ENCODE measurements around the gene TMPRSS11D.

DNA sequence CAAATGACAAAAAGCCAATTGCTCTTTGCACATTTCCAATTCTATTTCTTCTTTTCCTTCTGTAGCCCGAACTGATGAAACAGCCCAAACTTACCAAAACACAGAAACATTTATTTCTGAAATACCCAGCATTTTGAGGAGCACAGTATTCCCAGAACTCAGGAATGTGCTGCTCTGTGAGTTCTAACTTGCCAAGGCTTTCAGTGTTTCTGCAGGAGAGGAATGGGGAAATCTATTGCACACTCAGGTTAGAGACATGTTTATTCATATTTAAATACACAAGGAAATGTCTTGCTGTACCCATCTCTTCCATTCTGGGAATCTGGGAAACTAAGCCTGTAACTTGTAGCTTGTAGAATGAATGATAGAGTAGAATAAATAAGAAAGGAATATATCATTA, 10.7 kb downstream of the TMPRSS11D start:
- TF ChIP-seq, protein P1, sequence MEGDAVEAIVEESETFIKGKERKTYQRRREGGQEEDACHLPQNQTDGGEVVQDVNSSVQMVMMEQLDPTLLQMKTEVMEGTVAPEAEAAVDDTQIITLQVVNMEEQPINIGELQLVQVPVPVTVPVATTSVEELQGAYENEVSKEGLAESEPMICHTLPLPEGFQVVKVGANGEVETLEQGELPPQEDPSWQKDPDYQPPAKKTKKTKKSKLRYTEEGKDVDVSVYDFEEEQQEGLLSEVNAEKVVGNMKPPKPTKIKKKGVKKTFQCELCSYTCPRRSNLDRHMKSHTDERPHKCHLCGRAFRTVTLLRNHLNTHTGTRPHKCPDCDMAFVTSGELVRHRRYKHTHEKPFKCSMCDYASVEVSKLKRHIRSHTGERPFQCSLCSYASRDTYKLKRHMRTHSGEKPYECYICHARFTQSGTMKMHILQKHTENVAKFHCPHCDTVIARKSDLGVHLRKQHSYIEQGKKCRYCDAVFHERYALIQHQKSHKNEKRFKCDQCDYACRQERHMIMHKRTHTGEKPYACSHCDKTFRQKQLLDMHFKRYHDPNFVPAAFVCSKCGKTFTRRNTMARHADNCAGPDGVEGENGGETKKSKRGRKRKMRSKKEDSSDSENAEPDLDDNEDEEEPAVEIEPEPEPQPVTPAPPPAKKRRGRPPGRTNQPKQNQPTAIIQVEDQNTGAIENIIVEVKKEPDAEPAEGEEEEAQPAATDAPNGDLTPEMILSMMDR (CRISPR knock-in tag; IDR thresholded peaks at IDR 0.05): no peak
- TF ChIP-seq SMARCC2 (IDR thresholded peaks at IDR 0.05): no peak
- no peak for TF ChIP-seq HDAC6 (IDR thresholded peaks at IDR 0.05; ENCODE audit: low read depth, low read length)
- TF ChIP-seq KDM1A (CRISPR knock-in tag; IDR thresholded peaks at IDR 0.05): no peak
- no peak for TF ChIP-seq RNF2 (conservative IDR thresholded peaks at IDR 0.05; ENCODE audit: low read depth)
